NCI-H1092 (cell line): ENCODE results near the gene JDP2.

Experiments
- DNase-seq: peaks from one replicate; lab custom pipeline; 2025; lab: John Stamatoyannopoulos, UW

The JDP2 gene

GRCh38 chr14:75514673-75515628 is 87.1 kb downstream of the JDP2 start:
- DNase-seq = no peak

GRCh38 chr14:75515629-75515996 is 87.8 kb downstream of the JDP2 start:
- DNase-seq = no peak

- no peak for DNase-seq
Observed at GRCh38 chr14:75518625-75519024, 90.8 kb downstream of the JDP2 start.

- no peak for DNase-seq
Observed at GRCh38 chr14:75519394-75519793, 91.6 kb downstream of the JDP2 start.

GRCh38 chr14:75519826-75520728 is 92.3 kb downstream of the JDP2 start:
- DNase-seq = no peak

GRCh38 chr14:75520852-75521251 is 93.0 kb downstream of the JDP2 start:
- no peak for DNase-seq

- DNase-seq = no peak
Observed at GRCh38 chr14:75521415-75522199, 93.8 kb downstream of the JDP2 start.

GRCh38 chr14:75522224-75522982 is 94.6 kb downstream of the JDP2 start, which contains the start of gene BATF:
Gene BATF (plus strand): TSS chr14:75522469. CDS start chr14:75522683, 214 bp downstream.
- no peak for DNase-seq

- no peak for DNase-seq
Observed at GRCh38 chr14:75522983-75523318, 95.1 kb downstream of the JDP2 start.
